Kidney epithelial cell (primary cell): ENCODE measurements around the gene ZNF827. TPM values are rescaled to one million over a fixed set of nuclear protein-coding genes. Genes with fewer than 3 reads are reported as not detected.

Source experiments
- DNase-seq: peaks from one replicate; pipeline ENCODE4 v3.0.0-alpha.2; 2010; ENCODE audit warnings: low read depth
- H3K27me3 ChIP-seq: 2 replicates; pipeline ENCODE4 v1.6.0; 2011; ENCODE audit warnings: low read length; ENCODE audit not compliant: control insufficient read depth, insufficient read depth
- H3K36me3 ChIP-seq: 2 replicates; pipeline ENCODE4 v1.5.1; 2011; ENCODE audit warnings: low read length; ENCODE audit not compliant: control insufficient read depth, insufficient read depth
- H3K4me3 ChIP-seq: 2 replicates; pipeline ENCODE4 v1.5.1; 2011; ENCODE audit warnings: low read depth, mild to moderate bottlenecking, control low read depth, low read length
- CTCF ChIP-seq: IDR thresholded peaks from 2 replicates; pipeline ENCODE4 v1.5.1; 2011; ENCODE audit warnings: mild to moderate bottlenecking, moderate library complexity, low read length, control low read depth, inconsistent platforms; ENCODE audit not compliant: insufficient read depth, poor library complexity, severe bottlenecking
- total RNA-seq: library from RNA; depleted of rRNA; stranded (reverse); fragments of >200 nt; gene quantifications from 2 replicates; pipeline ENCODE4 v1.2.3, GENCODE V29; 2015

ZNF827 gene
- total RNA-seq, 1 donor from 2014 or later, result 14.0 TPM

- no peak for TF ChIP-seq CTCF
- DNase-seq, result no peak
- no peaks in the 10 kb centered on the region for H3K27me3 ChIP-seq
Observed at GRCh38 chr4:145891958-145892357, 46.7 kb downstream of the ZNF827 start.

GRCh38 chr4:145890689-145891088 lies 47.9 kb downstream of the ZNF827 start:
- Histone ChIP-seq H3K27me3 (no peaks in the 10 kb centered on the region), H3K4me3 (no peak overlapping the region), H3K36me3 (no peaks in the 10 kb centered on the region)
- TF ChIP-seq CTCF, result no peak
- no peak for DNase-seq

More at GRCh38 chr4:145891958-145892357, 46.7 kb downstream of the ZNF827 start:
- Histone ChIP-seq H3K36me3 (no peaks in the 10 kb centered on the region), H3K4me3 (no peak overlapping the region)

- no peak overlapping the region for H3K4me3 ChIP-seq
- peak; percentile 17 for TF ChIP-seq CTCF
- DNase-seq, result no peak
- no peaks in the 10 kb centered on the region for H3K36me3 ChIP-seq
- H3K27me3 ChIP-seq, result no peaks in the 10 kb centered on the region
Observed at GRCh38 chr4:145888393-145888792, 50.2 kb downstream of the ZNF827 start.

- Histone ChIP-seq H3K4me3 (no peak overlapping the region), H3K27me3 (no peaks in the 10 kb centered on the region), H3K36me3 (no peaks in the 10 kb centered on the region)
- no peak for DNase-seq
- no peak for TF ChIP-seq CTCF
Observed at GRCh38 chr4:145887241-145887991, 51.2 kb downstream of the ZNF827 start.

GRCh38 chr4:145886871-145887240 lies 51.8 kb downstream of the ZNF827 start:
- Histone ChIP-seq H3K27me3 (no peaks in the 10 kb centered on the region), H3K36me3 (no peaks in the 10 kb centered on the region), H3K4me3 (no peak overlapping the region)
- no peak for DNase-seq
- no peak for TF ChIP-seq CTCF

- no peak for TF ChIP-seq CTCF
- H3K27me3 ChIP-seq, result no peaks in the 10 kb centered on the region
- H3K36me3 ChIP-seq, result no peaks in the 10 kb centered on the region
- H3K4me3 ChIP-seq, result no peak overlapping the region
- DNase-seq, result no peak
Observed at GRCh38 chr4:145885666-145886065, 53.0 kb downstream of the ZNF827 start.
